Common myeloid progenitor, CD34-positive (primary cell): ENCODE data around the gene MAPK1.

ENCODE experiments used
- CTCF ChIA-PET: fragments of 350-600 bp; sonication (Branson Sonifier 250); formaldehyde crosslinking; loops from one replicate; lab custom pipeline; 2021; ENCODE audit warnings: antibody characterized with exemption; lab: Charles Lee
- POLR2A ChIA-PET: fragments of 350-600 bp; sonication (Branson Sonifier 250); formaldehyde crosslinking; loops from one replicate; lab custom pipeline; 2021; ENCODE audit warnings: antibody characterized with exemption; lab: Charles Lee
- DNase-seq, 3 donors: peaks; one replicate each; pipeline versions ENCODE4 v3.0.0 to v3.0.0-alpha.2; 2013
- H3K27ac ChIP-seq, 2 experiments: 1 replicate in 1 of 2; 2 replicates in 1 of 2; pipeline ENCODE4 v1.7.0; 2013; ENCODE audit warnings: inconsistent platforms in 2 of 2, low read length in 2 of 2, mild to moderate bottlenecking in 2 of 2, low read depth in 1 of 2, moderate library complexity in 1 of 2; ENCODE audit not compliant: severe bottlenecking in 2 of 2, insufficient read depth in 1 of 2, poor library complexity in 1 of 2
- H3K27me3 ChIP-seq, 5 experiments: replicated peaks in 2 of 5; 1 replicate in 3 of 5; 2 replicates in 2 of 5; pipeline versions ENCODE4 v1.6.1 to v1.7.0; 2013; ENCODE audit warnings: low read length in 4 of 5, mild to moderate bottlenecking in 2 of 5, moderate library complexity in 2 of 5, inconsistent platforms in 1 of 5; ENCODE audit not compliant: insufficient read depth in 5 of 5, control insufficient read depth in 4 of 5
- H3K36me3 ChIP-seq, 4 experiments: 1 replicate in 2 of 4; 2 replicates in 2 of 4; pipeline versions ENCODE4 v1.6.1 to v1.7.0; 2013; ENCODE audit warnings: low read length in 3 of 4, control low read depth in 1 of 4, mild to moderate bottlenecking in 1 of 4; ENCODE audit not compliant: control insufficient read depth in 4 of 4, insufficient read depth in 4 of 4
- H3K4me1 ChIP-seq, 4 experiments: 1 replicate in 3 of 4; 2 replicates in 1 of 4; pipeline versions ENCODE4 v1.6.1 to v1.7.1; 2013; ENCODE audit warnings: low read length in 3 of 4, mild to moderate bottlenecking in 3 of 4, control low read depth in 1 of 4, inconsistent platforms in 1 of 4, moderate library complexity in 1 of 4; ENCODE audit not compliant: control insufficient read depth in 4 of 4, insufficient read depth in 4 of 4; ENCODE audit errors: control extremely low read depth in 1 of 4
- H3K4me3 ChIP-seq, 7 experiments: 1 replicate in 4 of 7; 2 replicates in 3 of 7; pipeline versions ENCODE4 v1.5.1 to v1.7.0; 2013; ENCODE audit warnings: mild to moderate bottlenecking in 7 of 7, low read length in 6 of 7, moderate library complexity in 6 of 7, inconsistent platforms in 2 of 7, low read depth in 2 of 7, control low read depth in 1 of 7; ENCODE audit not compliant: insufficient read depth in 4 of 7, control insufficient read depth in 1 of 7; ENCODE audit errors: extremely low read depth in 1 of 7
- H3K9me3 ChIP-seq, 5 experiments: 1 replicate in 4 of 5; 2 replicates in 1 of 5; pipeline versions ENCODE4 v1.6.1 to v1.7.1; 2013; ENCODE audit warnings: low read length in 4 of 5, mild to moderate bottlenecking in 2 of 5, inconsistent platforms in 1 of 5, low read depth in 1 of 5, moderate library complexity in 1 of 5; ENCODE audit not compliant: control insufficient read depth in 4 of 5, insufficient read depth in 2 of 5; ENCODE audit errors: control extremely low read depth in 1 of 5
- WGBS: methylation state at CpG from one replicate; pipeline ENCODE4 v1.1.5; 2013; ENCODE audit not compliant: insufficient coverage; 5-methylcytosine and 5-hydroxymethylcytosine counted together

MAPK1 gene

DNA sequence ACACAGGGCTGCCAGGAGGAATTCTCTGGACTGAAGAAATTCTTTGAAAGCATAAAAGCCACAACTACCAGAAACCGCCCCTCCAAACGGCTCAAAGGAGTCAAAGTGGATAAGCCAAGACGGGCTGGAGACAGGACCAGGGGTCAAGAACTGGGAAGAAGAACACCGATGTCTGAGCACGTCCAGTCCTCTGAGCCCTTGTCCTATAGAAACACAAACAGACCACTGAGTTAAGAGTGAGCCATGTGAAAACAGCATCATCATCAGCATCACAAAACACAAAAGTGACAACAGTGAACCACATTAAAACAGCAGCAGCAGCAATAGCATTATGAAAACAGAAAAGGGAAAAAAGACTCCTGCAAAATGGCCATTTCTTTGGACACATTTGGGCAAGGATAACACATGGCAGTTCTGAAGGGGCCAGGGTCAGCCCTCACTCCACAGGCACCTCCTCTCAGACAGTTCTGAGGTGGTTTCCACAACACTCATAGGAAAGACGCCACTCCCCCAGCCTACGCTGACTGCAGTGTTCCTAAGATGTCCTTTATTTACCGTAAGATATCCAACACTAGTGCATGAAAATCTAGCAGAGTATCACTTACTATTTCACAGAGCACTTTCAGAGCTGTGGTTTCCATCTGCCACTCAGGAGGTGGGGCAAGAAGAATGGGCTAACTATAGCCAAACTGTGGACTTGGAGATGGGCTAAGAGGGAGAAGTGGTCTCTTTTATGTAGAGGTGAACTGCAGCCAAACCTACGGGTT, 103.2 kb downstream of the MAPK1 start:
- Histone ChIP-seq H3K36me3 (peaks cover 27 to 88% (median 68%) of the 10 kb centered on the region in 4 experiments), H3K27ac (no peak overlapping the region), H3K4me3 (no peak overlapping the region), H3K27me3 (no peaks in the 10 kb centered on the region), H3K4me1 (no peaks in the 10 kb centered on the region), H3K9me3 (no peaks in the 10 kb centered on the region)
- 98% methylated on average over 7 of the region's 9 CpGs for WGBS
- DNase-seq, result no peak
- ChIA-PET CTCF (interaction anchor here (1.4 kb wide), 1 partner anchor 12 kb away, joined by 7 read pairs; no protein-coding TSS in a partner anchor), POLR2A (no interaction called here)

GRCh38 chr22:21762712-21763581, 104.5 kb downstream of the MAPK1 start:
- DNase-seq, result no peak
- Histone ChIP-seq H3K4me1 (no peaks in the 10 kb centered on the region), H3K9me3 (no peaks in the 10 kb centered on the region), H3K4me3 (no peak overlapping the region), H3K27me3 (no peaks in the 10 kb centered on the region), H3K36me3 (peaks cover 26 to 89% (median 70%) of the 10 kb centered on the region in 4 experiments), H3K27ac (peak overlapping the region in 1 of 2 experiments; percentile 2)
- ChIA-PET POLR2A (interaction anchor here (0.6 to 1.5 kb wide), 2 partner anchors 24 to 27 kb away, joined by 3 to 4 read pairs; partner anchors contain the start of gene YPEL1), CTCF (interaction anchor here (1.4 to 1.6 kb wide), 2 partner anchors 13 to 190 kb away, joined by 4 to 7 read pairs; partner anchors contain the start of gene PPM1F)
- WGBS, result 93% methylated on average over 11 of the region's 13 CpGs

- no peak for DNase-seq
- H3K9me3 ChIP-seq, result no peaks in the 10 kb centered on the region
- H3K4me1 ChIP-seq, result no peaks in the 10 kb centered on the region
- 95% methylated on average over 13 of the region's 15 CpGs for WGBS
- ChIA-PET CTCF (interaction anchor here (1.6 kb wide), 1 partner anchor 191 kb away, joined by 4 read pairs; the partner anchor contains the start of gene PPM1F), POLR2A (interaction anchor here (1.5 kb wide), 1 partner anchor 27 kb away, joined by 4 read pairs; the partner anchor contains the start of gene YPEL1)
- peaks cover 25 to 90% (median 66%) of the 10 kb centered on the region in 4 experiments for H3K36me3 ChIP-seq
- H3K27ac ChIP-seq, result no peak overlapping the region
- H3K27me3 ChIP-seq, result no peaks in the 10 kb centered on the region
- H3K4me3 ChIP-seq, result no peak overlapping the region
These were observed 105.3 kb downstream of the MAPK1 start for GRCh38 chr22:21761994-21762680.

- no peak overlapping the region for H3K4me3 ChIP-seq
- POLR2A ChIA-PET, result interaction anchor here (1.5 kb wide), 1 partner anchor 26 kb away, joined by 4 read pairs; the partner anchor contains the start of gene YPEL1
- H3K9me3 ChIP-seq, result no peaks in the 10 kb centered on the region
- no peaks in the 10 kb centered on the region for H3K27me3 ChIP-seq
- CTCF ChIA-PET, result interaction anchor here (1.6 kb wide), 1 partner anchor 192 kb away, joined by 4 read pairs; the partner anchor contains the start of gene PPM1F
- peaks cover 23 to 84% (median 56%) of the 10 kb centered on the region in 4 experiments for H3K36me3 ChIP-seq
- 100% methylated on average over 1 of the region's 2 CpGs for WGBS
- DNase-seq, result no peak
- H3K27ac ChIP-seq, result no peak overlapping the region
- no peaks in the 10 kb centered on the region for H3K4me1 ChIP-seq
These were observed 106.4 kb downstream of the MAPK1 start for GRCh38 chr22:21761086-21761485.

DNA sequence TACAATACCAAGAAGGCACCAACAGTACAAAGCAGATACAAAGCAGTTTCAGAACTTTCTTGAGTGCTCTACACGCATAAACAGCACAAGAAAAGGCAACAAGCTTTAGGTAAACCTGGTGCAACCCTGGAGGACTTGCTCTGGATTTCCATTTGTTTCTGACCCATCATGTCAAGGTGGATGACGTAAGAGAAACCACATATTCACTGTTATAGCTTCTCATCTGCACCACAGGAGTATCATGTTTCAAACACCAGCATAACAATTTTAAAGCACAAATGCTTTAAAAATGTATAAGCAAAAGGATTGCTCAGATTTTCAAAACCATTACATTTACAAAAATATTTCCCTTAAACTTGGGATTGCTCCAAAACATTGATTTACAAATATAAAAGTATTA, 106.8 kb downstream of the MAPK1 start:
- no peaks in the 10 kb centered on the region for H3K9me3 ChIP-seq
- ChIA-PET POLR2A (no interaction called here), CTCF (no interaction called here)
- H3K36me3 ChIP-seq, result peaks cover 23 to 80% (median 52%) of the 10 kb centered on the region in 4 experiments
- H3K4me3 ChIP-seq, result no peak overlapping the region
- H3K27ac ChIP-seq, result no peak overlapping the region
- peaks cover 0 to under 1% (median 0%) of the 10 kb centered on the region in 4 experiments for H3K4me1 ChIP-seq
- no peak for DNase-seq
- H3K27me3 ChIP-seq, result no peaks in the 10 kb centered on the region
- 100% methylated on average over 2 of the region's 2 CpGs for WGBS

DNA sequence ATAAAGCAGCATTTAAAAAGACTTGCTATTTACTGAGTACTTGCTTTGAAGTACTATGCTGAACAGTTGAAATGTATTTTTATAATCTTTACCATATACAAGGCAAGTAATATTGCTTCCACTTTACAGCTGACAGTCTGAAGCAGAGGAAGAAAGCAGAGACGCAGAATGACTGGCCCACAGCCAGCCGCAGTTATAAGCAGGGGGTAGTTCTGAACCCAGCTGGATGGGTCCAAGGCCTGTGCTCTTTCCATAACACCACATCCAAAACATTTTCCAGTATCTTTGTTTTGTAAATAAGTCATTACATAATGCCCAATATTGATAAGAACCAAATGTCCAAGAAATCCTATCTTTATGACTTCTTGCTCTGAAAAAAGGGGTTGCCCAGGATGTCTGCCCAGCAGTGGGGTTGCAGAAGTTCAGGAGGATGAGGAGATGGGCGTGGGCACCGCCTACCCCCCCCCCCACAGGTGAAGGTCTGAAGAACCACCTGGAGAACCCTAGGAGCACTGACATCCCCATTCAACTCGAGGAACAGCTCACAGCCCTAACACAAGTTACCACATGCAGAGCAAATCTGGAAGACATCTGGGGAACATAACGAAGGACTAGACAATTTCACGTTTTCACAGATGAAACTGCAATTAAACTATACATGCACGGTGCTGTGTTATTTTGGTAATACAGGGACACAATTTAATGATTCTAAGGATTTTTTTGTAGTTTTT, 107.6 kb downstream of the MAPK1 start:
- POLR2A ChIA-PET, result no interaction called here

More for the DNA sequence above, 107.6 kb downstream of the MAPK1 start:
- no peak overlapping the region for H3K27ac ChIP-seq
- no peak for DNase-seq
- CTCF ChIA-PET, result interaction anchor here (1.2 kb wide), 1 partner anchor 37 kb away, joined by 3 read pairs; no protein-coding TSS in a partner anchor
- H3K4me3 ChIP-seq, result no peak overlapping the region
- H3K36me3 ChIP-seq, result peaks cover 23 to 71% (median 46%) of the 10 kb centered on the region in 4 experiments
- peaks cover 0 to 9% (median 1%) of the 10 kb centered on the region in 4 experiments for H3K4me1 ChIP-seq
- WGBS, result 67% methylated on average over 1 of the region's 8 CpGs
- no peaks in the 10 kb centered on the region for H3K9me3 ChIP-seq
- no peaks in the 10 kb centered on the region for H3K27me3 ChIP-seq
